ENCODE measurements around the gene C2orf68. TPM values are rescaled to one million over a fixed set of nuclear protein-coding genes. Genes with fewer than 3 reads are reported as not detected.

The C2orf68 gene
- total and polyA plus RNA-seq, 2 of the 13 experiments (the other 11 are each of a cell fraction or from before 2014, with no cell fraction given), result 47.1 to 77.4 TPM

GRCh38 chr2:85577386-85578242, 34.3 kb downstream of the C2orf68 start, which contains the start of gene VAMP8 (continued):
- TF ChIP-seq KDM6A (CRISPR knock-in tag; IDR thresholded peaks at IDR 0.05; ENCODE audit: low read depth), result no peak
- no peak for TF ChIP-seq RORA (CRISPR knock-in tag; IDR thresholded peaks at IDR 0.05)
- TF ChIP-seq ZNF557 (CRISPR knock-in tag; IDR thresholded peaks at IDR 0.05), result no peak
- TF ChIP-seq RBM22 (optimal IDR thresholded peaks at IDR 0.05; ENCODE audit: low read length), result no peak
- TF ChIP-seq GTF3A (CRISPR knock-in tag; conservative IDR thresholded peaks at IDR 0.05), result no peak
- peak; percentile 23; the same call in 1 of the 2 replicates for TF ChIP-seq KDM2A (CRISPR knock-in tag; IDR thresholded peaks at IDR 0.05; ENCODE audit: borderline replicate concordance, low read depth)
- no peak for TF ChIP-seq GLI4 (CRISPR knock-in tag; IDR thresholded peaks at IDR 0.05; ENCODE audit: borderline replicate concordance)
- TF ChIP-seq FOXJ3 (CRISPR knock-in tag; IDR thresholded peaks at IDR 0.05; ENCODE audit: borderline replicate concordance), result no peak
- TF ChIP-seq PHF21A (CRISPR knock-in tag; IDR thresholded peaks at IDR 0.05), result no peak
- no peak; the same call in 1 of the 2 replicates for TF ChIP-seq ZNF414 (CRISPR knock-in tag; IDR thresholded peaks at IDR 0.05)
- TF ChIP-seq NR2F1 (CRISPR knock-in tag; IDR thresholded peaks at IDR 0.05), result no peak
- no peak for TF ChIP-seq NR1H2 (CRISPR knock-in tag; IDR thresholded peaks at IDR 0.05; ENCODE audit: borderline replicate concordance, low read depth)
- TF ChIP-seq PRDM4 (CRISPR knock-in tag; IDR thresholded peaks at IDR 0.05; ENCODE audit: borderline replicate concordance), result no peak
- no peak for TF ChIP-seq ZKSCAN5 (CRISPR knock-in tag; IDR thresholded peaks at IDR 0.05)
- TF ChIP-seq GMEB2 (CRISPR knock-in tag; IDR thresholded peaks at IDR 0.05; ENCODE audit: low read depth), result no peak
- TF ChIP-seq FOXP1 (IDR thresholded peaks at IDR 0.05), result no peak
- no peak for TF ChIP-seq FOXP1 (CRISPR knock-in tag; IDR thresholded peaks at IDR 0.05)
- TF ChIP-seq FOXA1 (IDR thresholded peaks at IDR 0.05), result no peak
- TF ChIP-seq FOXA1 (CRISPR knock-in tag; IDR thresholded peaks at IDR 0.05), result no peak
- no peak for TF ChIP-seq ARID5B (CRISPR knock-in tag; IDR thresholded peaks at IDR 0.05)
- TF ChIP-seq ZNF44 (CRISPR knock-in tag; IDR thresholded peaks at IDR 0.05), result no peak; the same call in 1 of the 2 replicates
- TF ChIP-seq GFI1 (CRISPR knock-in tag; IDR thresholded peaks at IDR 0.05; ENCODE audit: borderline replicate concordance), result 0 out of 2 replicates have a peak, but pooled peaks have one; percentile 4
- no peak for TF ChIP-seq STAG1 (CRISPR knock-in tag; IDR thresholded peaks at IDR 0.05)
